ENCODE measurements around the gene TCOF1. TPM values are rescaled to one million over a fixed set of nuclear protein-coding genes. Genes with fewer than 3 reads are reported as not detected.

TCOF1 gene, protein sequence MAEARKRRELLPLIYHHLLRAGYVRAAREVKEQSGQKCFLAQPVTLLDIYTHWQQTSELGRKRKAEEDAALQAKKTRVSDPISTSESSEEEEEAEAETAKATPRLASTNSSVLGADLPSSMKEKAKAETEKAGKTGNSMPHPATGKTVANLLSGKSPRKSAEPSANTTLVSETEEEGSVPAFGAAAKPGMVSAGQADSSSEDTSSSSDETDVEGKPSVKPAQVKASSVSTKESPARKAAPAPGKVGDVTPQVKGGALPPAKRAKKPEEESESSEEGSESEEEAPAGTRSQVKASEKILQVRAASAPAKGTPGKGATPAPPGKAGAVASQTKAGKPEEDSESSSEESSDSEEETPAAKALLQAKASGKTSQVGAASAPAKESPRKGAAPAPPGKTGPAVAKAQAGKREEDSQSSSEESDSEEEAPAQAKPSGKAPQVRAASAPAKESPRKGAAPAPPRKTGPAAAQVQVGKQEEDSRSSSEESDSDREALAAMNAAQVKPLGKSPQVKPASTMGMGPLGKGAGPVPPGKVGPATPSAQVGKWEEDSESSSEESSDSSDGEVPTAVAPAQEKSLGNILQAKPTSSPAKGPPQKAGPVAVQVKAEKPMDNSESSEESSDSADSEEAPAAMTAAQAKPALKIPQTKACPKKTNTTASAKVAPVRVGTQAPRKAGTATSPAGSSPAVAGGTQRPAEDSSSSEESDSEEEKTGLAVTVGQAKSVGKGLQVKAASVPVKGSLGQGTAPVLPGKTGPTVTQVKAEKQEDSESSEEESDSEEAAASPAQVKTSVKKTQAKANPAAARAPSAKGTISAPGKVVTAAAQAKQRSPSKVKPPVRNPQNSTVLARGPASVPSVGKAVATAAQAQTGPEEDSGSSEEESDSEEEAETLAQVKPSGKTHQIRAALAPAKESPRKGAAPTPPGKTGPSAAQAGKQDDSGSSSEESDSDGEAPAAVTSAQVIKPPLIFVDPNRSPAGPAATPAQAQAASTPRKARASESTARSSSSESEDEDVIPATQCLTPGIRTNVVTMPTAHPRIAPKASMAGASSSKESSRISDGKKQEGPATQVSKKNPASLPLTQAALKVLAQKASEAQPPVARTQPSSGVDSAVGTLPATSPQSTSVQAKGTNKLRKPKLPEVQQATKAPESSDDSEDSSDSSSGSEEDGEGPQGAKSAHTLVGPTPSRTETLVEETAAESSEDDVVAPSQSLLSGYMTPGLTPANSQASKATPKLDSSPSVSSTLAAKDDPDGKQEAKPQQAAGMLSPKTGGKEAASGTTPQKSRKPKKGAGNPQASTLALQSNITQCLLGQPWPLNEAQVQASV (N-terminal part only)
- 158 and 170 TPM in 2 replicates for total RNA-seq (2021; fragmentation: NEBNext Ultra II Directional; extraction: Animal tissue kit (Norgen Biotek cat#: 25700))
- 35.9 and 51.6 TPM in 2 replicates for polyA plus RNA-seq (2011; rRNA removed)
- polyA plus RNA-seq (2011; cell fraction: cytosol; rRNA removed): 50.8 TPM
- 129 TPM for polyA plus RNA-seq (2011; cell fraction: nucleus; rRNA removed)
- 89.6 to 100 TPM (median 96.4 TPM) in 4 replicates for polyA plus RNA-seq (2012, experiment 1 of 2)
- polyA plus RNA-seq (2012, experiment 2 of 2): 50.2 TPM
- polyA plus RNA-seq (2013, experiment 1 of 2): 70.0 TPM
- polyA plus RNA-seq (2013, experiment 2 of 2): 67.4 TPM
- polyA minus RNA-seq (2011; rRNA and poly(A)+ RNA removed): 34.0 and 43.1 TPM in 2 replicates
- 51.7 TPM for polyA minus RNA-seq (2011; cell fraction: cytosol; rRNA and poly(A)+ RNA removed)
- 74.6 TPM for polyA minus RNA-seq (2011; cell fraction: nucleus; rRNA and poly(A)+ RNA removed)
- long read RNA-seq, experiment 1, partial matches to known transcripts: 29 of 41 reads
- long read RNA-seq, experiment 1, other reads (novel, unspliced or antisense): 12 of 41 reads
- long read RNA-seq, experiment 2, partial matches to known transcripts: 19 of 26 reads
- long read RNA-seq, experiment 2, other reads (novel, unspliced or antisense): 7 of 26 reads

- H3K79me2 ChIP-seq (ENCODE audit: control insufficient read depth in 1 of 2, insufficient read depth in 2 of 2, low read length in 2 of 2): peaks cover 18 to 43% of the 10 kb centered on the region in 2 experiments
- TF ChIP-seq SIX5 (IDR thresholded peaks at IDR 0.05; ENCODE audit: low read depth, low read length) (peak; percentile 51), TBP (IDR thresholded peaks at IDR 0.05; ENCODE audit: low read depth, low read length) (peak; percentile 75)
Measured at GRCh38 chr5:150357326-150358260, at the start of gene TCOF1. Gene TCOF1, plus strand, starts transcription at chr5:150357697. Its CDS starts 50 bp downstream, at chr5:150357747.

More at GRCh38 chr5:150357326-150358260, at the start of gene TCOF1:
- peak within 1 kb of the TSS; percentile 91 to 99 (median 96) for H3K4me3 ChIP-seq (ENCODE audit: extremely low read depth in 1 of 4, insufficient read depth in 2 of 4, low read depth in 3 of 4, low read length in 4 of 4)
- peak within 1 kb of the TSS; percentile 91 for H2AFZ ChIP-seq (ENCODE audit: low read length)
- H3K23me2 ChIP-seq (ENCODE audit: low read depth, low read length): 0 out of 2 replicates have a peak, but pooled peaks cover 8% of the 10 kb centered on the region
- H3K18ac ChIP-seq (ENCODE audit: extremely low read depth, low read length): peak within 1 kb of the TSS; percentile 96
- WGBS, 2 experiments (ENCODE audit: extremely low coverage in 1 of 2, insufficient coverage in 1 of 2, insufficient read length in 1 of 2, insufficient replicate concordance in 2 of 2, low coverage in 1 of 2, low lambda C conversion rate in 2 of 2, missing lambda C conversion rate in 1 of 2): 1% methylated on average over 65 of the region's 90 CpGs; no CpG with 5 or more reads in 1 of the 2 experiments
- H2BK5ac ChIP-seq (ENCODE audit: low read depth, low read length): peak within 1 kb of the TSS; percentile 96
- no peak within 1 kb of the TSS for H2BK12ac ChIP-seq (ENCODE audit: low read depth, low read length)
- FAIRE-seq (no peak), DNase-seq (ENCODE audit: low read depth in 1 of 2, low spot score in 2 of 2) (peak; percentile 91 to 98)
- peak within 1 kb of the TSS; percentile 73 for H3K27ac ChIP-seq (ENCODE audit: low read depth, low read length)
- H3K4ac ChIP-seq (replicated peaks; ENCODE audit: insufficient read length, low read depth, low read length): no peak within 1 kb of the TSS
- peak within 1 kb of the TSS; percentile 66 to 77 for H3K4me2 ChIP-seq (ENCODE audit: insufficient read depth in 1 of 2, low read depth in 2 of 2, low read length in 2 of 2)
- no peak within 1 kb of the TSS for H3K23ac ChIP-seq (ENCODE audit: insufficient read length)
- ChIA-PET CTCF (ENCODE audit: partially characterized antibody) (interaction anchor here (0.8 to 1.8 kb wide), 7 partner anchors 10 to 130 kb away, joined by 3 to 5 read pairs (median 3); partner anchors contain the start of gene RPS14), POLR2A (ENCODE audit: partially characterized antibody) (interaction anchor here (0.5 to 32.3 kb wide), 13 partner anchors 10 to 152 kb away, joined by 3 to 455 read pairs (median 6); partner anchors contain the start of genes ARSI and RPS14)
- no peak within 1 kb of the TSS for H2AK5ac ChIP-seq (ENCODE audit: low read depth, low read length)
- H3K9ac ChIP-seq (replicated peaks in 1 of 4; ENCODE audit: extremely low read depth in 1 of 4, low read depth in 3 of 4, low read length in 3 of 4): peak within 1 kb of the TSS; percentile 81 to 98 (median 88)
- no peak within 1 kb of the TSS for H2BK120ac ChIP-seq (replicated peaks; ENCODE audit: low read depth, low read length)
- peak within 1 kb of the TSS; percentile 95 for H4K8ac ChIP-seq (ENCODE audit: extremely low read depth, insufficient read depth, low read length)
- no peaks in the 10 kb centered on the region for H3K9me3 ChIP-seq (ENCODE audit: insufficient read depth in 2 of 2, low read depth in 1 of 2, low read length in 1 of 2)
- H2BK15ac ChIP-seq (ENCODE audit: low read length): no peak within 1 kb of the TSS; the same call in 1 of the 2 replicates
- peak within 1 kb of the TSS; percentile 57 for H3K56ac ChIP-seq (replicated peaks; ENCODE audit: insufficient read length, low read depth, low read length)
- peaks cover 19% of the 10 kb centered on the region for H3K79me1 ChIP-seq (ENCODE audit: low read depth, low read length)
- H3K14ac ChIP-seq (ENCODE audit: insufficient read length): no peak within 1 kb of the TSS
- H4K91ac ChIP-seq (replicated peaks; ENCODE audit: insufficient read length, low read length): peak within 1 kb of the TSS; percentile 83
- no peak within 1 kb of the TSS for H2BK20ac ChIP-seq (ENCODE audit: low read length)
- no peaks in the 10 kb centered on the region for H3K27me3 ChIP-seq (replicated peaks in 1 of 4; ENCODE audit: control insufficient read depth in 3 of 4, extremely low read depth in 1 of 4, insufficient read depth in 3 of 4, low read length in 3 of 4)
- H3K4me1 ChIP-seq (replicated peaks in 1 of 4; ENCODE audit: control insufficient read depth in 3 of 4, insufficient read depth in 4 of 4, low read length in 3 of 4): peaks cover 0 to 7% (median 2%) of the 10 kb centered on the region in 4 experiments; a peak in 4 of 7 replicates
- H4K5ac ChIP-seq (ENCODE audit: insufficient read length, low read depth, low read length): peak within 1 kb of the TSS; percentile 93
- H4K20me1 ChIP-seq (replicated peaks in 1 of 2; ENCODE audit: control insufficient read depth in 1 of 2, insufficient read depth in 2 of 2, low read length in 2 of 2): peaks cover 0 to 21% of the 10 kb centered on the region in 2 experiments
- H3K36me3 ChIP-seq (ENCODE audit: control insufficient read depth in 2 of 4, insufficient read depth in 4 of 4, low read length in 3 of 4): peaks cover 20 to 29% (median 24%) of the 10 kb centered on the region in 4 experiments
